Tracheal epithelial cell (primary cell): ENCODE data around the gene CCDC127. TPM values are rescaled to one million over a fixed set of nuclear protein-coding genes. Genes with fewer than 3 reads are reported as not detected.

ENCODE experiments used
- total RNA-seq: library from RNA; depleted of rRNA; stranded (reverse); fragments of >200 nt; gene quantifications from 2 replicates; pipeline ENCODE4 v1.2.1, GENCODE V29; 2014

The CCDC127 gene, protein sequence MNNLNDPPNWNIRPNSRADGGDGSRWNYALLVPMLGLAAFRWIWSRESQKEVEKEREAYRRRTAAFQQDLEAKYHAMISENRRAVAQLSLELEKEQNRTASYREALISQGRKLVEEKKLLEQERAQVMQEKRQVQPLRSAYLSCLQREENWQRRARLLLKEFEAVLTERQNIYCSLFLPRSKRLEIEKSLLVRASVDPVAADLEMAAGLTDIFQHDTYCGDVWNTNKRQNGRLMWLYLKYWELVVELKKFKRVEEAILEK
- 3.0 and 3.6 TPM in 2 replicates for total RNA-seq

DNA sequence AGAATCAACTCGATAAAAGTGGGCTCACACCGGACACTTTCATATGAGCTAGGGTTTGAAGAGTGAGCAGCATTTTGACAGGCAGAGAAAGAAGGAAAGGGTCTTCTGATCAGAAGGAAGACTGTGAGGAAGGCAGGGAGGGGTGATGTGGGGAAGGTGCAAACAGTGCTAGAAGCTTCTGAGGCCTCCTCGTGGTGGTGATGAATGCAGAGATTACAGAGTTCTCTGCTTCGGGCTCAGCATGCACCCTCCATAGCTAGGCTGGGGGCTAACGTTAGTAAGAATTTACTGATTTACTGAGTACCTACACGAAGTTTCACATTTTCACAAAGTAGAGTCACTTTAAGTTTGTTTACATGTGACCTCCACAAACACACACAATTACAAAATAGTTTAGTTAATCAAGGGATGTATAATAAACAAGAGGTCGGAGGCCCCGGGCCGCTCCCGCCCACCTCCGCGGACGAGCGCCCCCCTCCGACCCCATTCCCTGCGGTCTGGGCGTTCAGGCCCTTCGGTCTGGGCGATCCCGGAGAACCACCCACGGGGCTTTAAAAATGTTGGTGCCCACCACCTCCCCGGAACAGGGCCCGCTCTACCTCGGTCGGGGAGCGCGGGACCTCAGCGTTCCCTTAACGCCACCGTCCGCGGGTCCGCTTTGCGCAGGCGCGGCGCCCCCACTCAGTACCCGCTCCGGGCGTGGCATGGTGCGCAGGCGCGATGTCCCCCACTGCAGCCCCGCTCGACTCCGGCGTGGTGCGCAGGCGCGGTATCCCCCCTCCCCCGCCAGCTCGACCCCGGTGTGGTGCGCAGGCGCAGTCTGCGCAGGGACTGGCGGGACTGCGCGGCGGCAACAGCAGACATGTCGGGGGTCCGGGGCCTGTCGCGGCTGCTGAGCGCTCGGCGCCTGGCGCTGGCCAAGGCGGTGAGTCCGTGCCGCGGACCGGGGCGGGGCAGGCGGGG lies at the start of gene CCDC127, which contains the start of gene SDHA:
CCDC127 (minus strand) TSS at position 660 of the 963 bp plus-strand sequence. CDS start 1,304 bp downstream, outside the sequence.
SDHA (plus strand) TSS at position 827 of the 963 bp plus-strand sequence; CDS start at position 863, 36 bp downstream.

DNA sequence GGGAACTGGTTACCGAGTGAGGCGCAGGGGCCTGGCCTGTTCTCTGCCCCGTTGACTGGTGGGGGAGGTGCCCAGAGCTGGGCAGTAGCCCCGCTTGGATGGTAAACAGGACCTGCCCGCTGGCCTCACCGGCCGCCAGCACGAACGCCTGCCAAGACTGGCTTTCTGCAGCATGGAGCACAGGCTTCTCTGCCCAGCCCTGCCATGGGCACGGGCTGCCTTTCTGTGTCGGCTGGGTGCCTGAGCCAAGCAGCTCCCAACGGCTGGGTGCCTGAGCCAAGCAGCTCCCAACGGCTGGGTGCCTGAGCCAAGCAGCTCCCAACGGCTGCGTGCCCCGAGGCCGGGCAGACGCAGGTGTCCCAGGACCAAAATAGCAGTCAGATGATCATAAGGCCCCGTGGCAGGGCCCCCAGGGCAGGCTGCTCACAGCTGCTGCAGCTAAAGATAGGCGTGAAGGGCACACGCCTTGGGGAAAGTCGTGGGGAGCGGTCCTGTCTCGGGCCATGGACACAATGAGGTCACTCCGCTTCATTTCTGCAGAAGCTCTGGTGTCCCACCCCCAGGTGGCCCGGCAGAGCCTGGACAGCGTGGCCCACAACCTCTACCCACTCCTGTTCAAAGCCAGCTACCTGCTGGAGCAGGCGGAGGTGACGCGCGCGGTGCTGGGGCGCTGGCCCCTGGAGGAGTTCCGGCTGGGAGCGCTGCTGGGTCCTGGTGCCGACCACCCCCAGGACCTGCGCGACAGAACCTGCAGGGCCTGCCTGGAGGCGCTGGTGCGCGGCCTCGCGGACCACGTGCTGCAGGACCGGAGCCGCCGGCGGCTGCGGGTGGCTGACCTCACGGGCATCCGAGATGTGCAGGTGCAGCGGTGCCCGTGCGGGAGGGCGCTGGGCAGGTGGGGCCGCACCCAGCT lies 26.7 kb downstream of the CCDC127 start, which contains the start of gene LRRC14B:
LRRC14B (plus strand) TSS at position 460 of the 913 bp plus-strand sequence; CDS start at position 504, 44 bp downstream.

Other genes with a start within 250 kb of the CCDC127 start
- 0.48 TPM in 1 of 2 replicates, not detected in the other for gene PLEKHG4B, start 126.0 kb downstream of the CCDC127 start, total RNA-seq
- not detected in 2 replicates for gene LRRC14B, start 26.7 kb downstream of the CCDC127 start, total RNA-seq
- gene SDHA, start 167 bp upstream of the CCDC127 start, total RNA-seq, result 89.1 and 107 TPM in 2 replicates
- gene PDCD6, start 53.5 kb upstream of the CCDC127 start, total RNA-seq, result 100 and 123 TPM in 2 replicates
- gene AHRR, start 103.6 kb upstream of the CCDC127 start, total RNA-seq, result 0.43 and 0.72 TPM in 2 replicates
- 30.3 and 37.4 TPM in 2 replicates for gene EXOC3, start 225.0 kb upstream of the CCDC127 start, total RNA-seq